Measurements from ENCODE around the gene CD79B. TPM values are rescaled to one million over a fixed set of nuclear protein-coding genes. Genes with fewer than 3 reads are reported as not detected.
"Not testable (repeated sequence)": the region's sequence is repeated elsewhere in the genome, so short reads cannot be mapped to it uniquely, and the experiment has no call there.

Gene CD79B
- total RNA-seq, 1 experiment from 2014 or later = 0.39 TPM

GRCh38 chr17:63892316-63893037 lies 39.7 kb downstream of the CD79B start:
- intact Hi-C loops (cut with micrococcal nuclease; ENCODE audit: unreplicated experiment); H3K9me3 ChIP-seq (ENCODE audit: low read depth, low read length, poor library complexity, severe bottlenecking); BruUV-seq (replicated peaks); H3K27ac ChIP-seq (ENCODE audit: low read depth, low read length, poor library complexity, severe bottlenecking); H3K4me1 ChIP-seq (ENCODE audit: insufficient read depth, low read length, poor library complexity, severe bottlenecking); POLR2A ChIA-PET (ENCODE audit: low non-redundant PET); H3K36me3 ChIP-seq (ENCODE audit: insufficient read depth, low read length, poor library complexity, severe bottlenecking); CTCF ChIA-PET; H3K4me3 ChIP-seq (ENCODE audit: low read depth, low read length, poor library complexity, severe bottlenecking); H3K27me3 ChIP-seq (replicated peaks; ENCODE audit: insufficient read depth, low read depth, low read length, poor library complexity); DNase-seq (ENCODE audit: low spot score): not testable (repeated sequence)

- H3K4me1 ChIP-seq (ENCODE audit: insufficient read depth, low read length, poor library complexity, severe bottlenecking); intact Hi-C loops (cut with micrococcal nuclease; ENCODE audit: unreplicated experiment); BruUV-seq (replicated peaks); POLR2A ChIA-PET (ENCODE audit: low non-redundant PET); H3K4me3 ChIP-seq (ENCODE audit: low read depth, low read length, poor library complexity, severe bottlenecking); H3K27ac ChIP-seq (ENCODE audit: low read depth, low read length, poor library complexity, severe bottlenecking); H3K27me3 ChIP-seq (replicated peaks; ENCODE audit: insufficient read depth, low read depth, low read length, poor library complexity); H3K36me3 ChIP-seq (ENCODE audit: insufficient read depth, low read length, poor library complexity, severe bottlenecking); H3K9me3 ChIP-seq (ENCODE audit: low read depth, low read length, poor library complexity, severe bottlenecking): not testable (repeated sequence)
- CTCF ChIA-PET = interaction anchor here (0.8 to 1.0 kb wide), 2 partner anchors 61 to 244 kb away, joined by 3 to 4 read pairs; no protein-coding TSS in a partner anchor
- TF ChIP-seq CTCF (conservative IDR thresholded peaks at IDR 0.05; ENCODE audit: low read depth, low read length) = peak; percentile 52
- peak; percentile 59 for DNase-seq (ENCODE audit: low spot score)
Observed at GRCh38 chr17:63889026-63889848, 42.9 kb downstream of the CD79B start.

- H3K9me3 ChIP-seq (ENCODE audit: low read depth, low read length, poor library complexity, severe bottlenecking); H3K4me3 ChIP-seq (ENCODE audit: low read depth, low read length, poor library complexity, severe bottlenecking); intact Hi-C loops (cut with micrococcal nuclease; ENCODE audit: unreplicated experiment); DNase-seq (ENCODE audit: low spot score); CTCF ChIA-PET; BruUV-seq (replicated peaks); H3K4me1 ChIP-seq (ENCODE audit: insufficient read depth, low read length, poor library complexity, severe bottlenecking); H3K36me3 ChIP-seq (ENCODE audit: insufficient read depth, low read length, poor library complexity, severe bottlenecking); H3K27me3 ChIP-seq (replicated peaks; ENCODE audit: insufficient read depth, low read depth, low read length, poor library complexity); H3K27ac ChIP-seq (ENCODE audit: low read depth, low read length, poor library complexity, severe bottlenecking); POLR2A ChIA-PET (ENCODE audit: low non-redundant PET): not testable (repeated sequence)
Observed at GRCh38 chr17:63885119-63885518, 47.0 kb downstream of the CD79B start.

GRCh38 chr17:63882626-63883126 lies 49.5 kb downstream of the CD79B start:
- POLR2A ChIA-PET (ENCODE audit: low non-redundant PET); H3K27me3 ChIP-seq (replicated peaks; ENCODE audit: insufficient read depth, low read depth, low read length, poor library complexity); BruUV-seq (replicated peaks); H3K4me1 ChIP-seq (ENCODE audit: insufficient read depth, low read length, poor library complexity, severe bottlenecking); H3K27ac ChIP-seq (ENCODE audit: low read depth, low read length, poor library complexity, severe bottlenecking); H3K9me3 ChIP-seq (ENCODE audit: low read depth, low read length, poor library complexity, severe bottlenecking); intact Hi-C loops (cut with micrococcal nuclease; ENCODE audit: unreplicated experiment); H3K36me3 ChIP-seq (ENCODE audit: insufficient read depth, low read length, poor library complexity, severe bottlenecking); H3K4me3 ChIP-seq (ENCODE audit: low read depth, low read length, poor library complexity, severe bottlenecking); DNase-seq (ENCODE audit: low spot score): not testable (repeated sequence)
- CTCF ChIA-PET = interaction anchor here (0.5 to 0.6 kb wide), 2 partner anchors 8 to 116 kb away, joined by 3 read pairs; partner anchors contain the start of gene PRR29
